Ovary (tissue), 3 donors: ENCODE measurements around the gene VASH1.

Experiments
- POLR2A ChIP-seq: fragments of 450-650 bp; IDR thresholded peaks from one replicate; pipeline ENCODE4 v1.6.1; 2017; ENCODE audit warnings: antibody characterized with exemption, mild to moderate bottlenecking, moderate library complexity
- TF ChIP-seq, protein P1 (sequence below), 3 donors: fragments of 450-650 bp in 2 of 3; fragments of 200-600 bp in 1 of 3; IDR thresholded peaks; one replicate each; pipeline versions ENCODE4 v1.5.1 to v1.8.0; 2016 to 2022; ENCODE audit warnings: antibody characterized with exemption in 3 of 3, mild to moderate bottlenecking in 1 of 3
- donor health status: DM: no; HTN: no; CAD: no.

DNA sequence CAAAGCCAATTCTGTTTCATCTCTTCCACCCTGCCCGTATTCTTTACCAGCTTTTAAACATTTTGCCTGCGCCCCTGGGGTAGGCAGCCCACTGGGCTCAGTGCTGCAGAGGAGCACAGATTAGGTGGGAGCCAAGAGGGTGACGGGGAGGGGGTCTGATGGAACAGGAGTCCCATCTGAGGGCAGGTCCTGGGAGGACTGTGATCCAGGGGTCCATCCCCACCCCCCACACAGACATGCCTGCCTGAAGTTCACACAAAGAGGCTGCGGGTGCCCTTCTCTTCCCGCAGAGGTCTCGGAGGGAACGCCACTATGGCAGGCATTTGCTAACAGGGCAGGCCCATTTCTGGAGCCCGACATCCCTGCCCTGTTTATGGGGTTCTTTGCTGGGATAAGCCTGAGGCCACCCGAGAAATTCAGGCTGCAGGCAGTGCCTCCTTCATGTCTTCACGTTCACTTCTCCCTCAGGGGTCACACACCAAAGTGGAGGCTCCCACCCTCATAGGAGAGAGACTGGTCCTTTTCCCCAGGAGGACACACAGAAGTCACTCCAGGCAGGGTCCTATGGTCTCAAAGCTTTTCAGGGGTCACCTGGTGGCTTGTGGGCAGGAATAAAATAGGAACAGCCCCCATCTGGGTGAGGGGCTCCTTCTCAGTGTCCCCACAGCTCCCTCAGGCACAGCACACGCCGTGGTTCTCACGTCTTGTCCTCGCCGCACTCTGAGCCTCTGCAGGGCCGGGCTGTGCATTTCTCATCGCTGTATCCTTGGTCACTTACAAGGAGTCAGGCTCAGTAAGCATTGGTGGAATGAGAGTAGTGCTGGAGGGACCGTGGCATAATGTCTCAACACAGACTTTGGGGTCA is 12.9 kb downstream of the VASH1 start:
- TF ChIP-seq, protein P1, sequence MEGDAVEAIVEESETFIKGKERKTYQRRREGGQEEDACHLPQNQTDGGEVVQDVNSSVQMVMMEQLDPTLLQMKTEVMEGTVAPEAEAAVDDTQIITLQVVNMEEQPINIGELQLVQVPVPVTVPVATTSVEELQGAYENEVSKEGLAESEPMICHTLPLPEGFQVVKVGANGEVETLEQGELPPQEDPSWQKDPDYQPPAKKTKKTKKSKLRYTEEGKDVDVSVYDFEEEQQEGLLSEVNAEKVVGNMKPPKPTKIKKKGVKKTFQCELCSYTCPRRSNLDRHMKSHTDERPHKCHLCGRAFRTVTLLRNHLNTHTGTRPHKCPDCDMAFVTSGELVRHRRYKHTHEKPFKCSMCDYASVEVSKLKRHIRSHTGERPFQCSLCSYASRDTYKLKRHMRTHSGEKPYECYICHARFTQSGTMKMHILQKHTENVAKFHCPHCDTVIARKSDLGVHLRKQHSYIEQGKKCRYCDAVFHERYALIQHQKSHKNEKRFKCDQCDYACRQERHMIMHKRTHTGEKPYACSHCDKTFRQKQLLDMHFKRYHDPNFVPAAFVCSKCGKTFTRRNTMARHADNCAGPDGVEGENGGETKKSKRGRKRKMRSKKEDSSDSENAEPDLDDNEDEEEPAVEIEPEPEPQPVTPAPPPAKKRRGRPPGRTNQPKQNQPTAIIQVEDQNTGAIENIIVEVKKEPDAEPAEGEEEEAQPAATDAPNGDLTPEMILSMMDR (IDR thresholded peaks at IDR 0.05): no peak
- no peak for TF ChIP-seq POLR2A
